Measurements from ENCODE around the gene ANTXR1.

GRCh38 chr2:69163109-69163508 lies 150.1 kb downstream of the ANTXR1 start:
- TF ChIP-seq MAX (IDR thresholded peaks at IDR 0.05) = no peak
- TF ChIP-seq EP300 (IDR thresholded peaks at IDR 0.05; ENCODE audit: borderline replicate concordance in 1 of 2, low read depth in 2 of 2, low read length in 2 of 2) = no peak
- no peak for TF ChIP-seq POLR2A (IDR thresholded peaks at IDR 0.05; ENCODE audit: control extremely low read depth in 1 of 2, low read depth in 2 of 2, low read length in 2 of 2)
- no peak for TF ChIP-seq ZNF274 (IDR thresholded peaks at IDR 0.05; ENCODE audit: borderline replicate concordance, extremely low read depth, low read length)
- TF ChIP-seq EZH2 (IDR thresholded peaks at IDR 0.05; ENCODE audit: low read depth, low read length, severe bottlenecking) = no peak
- no peak for TF ChIP-seq CTCF (IDR thresholded peaks at IDR 0.05; ENCODE audit: control extremely low read depth in 1 of 3, insufficient read depth in 1 of 3, low read depth in 1 of 3, low read length in 3 of 3)
- no peak for TF ChIP-seq RAD21 (IDR thresholded peaks at IDR 0.05 in 1 of 2, conservative IDR thresholded peaks at IDR 0.05 in 1 of 2; ENCODE audit: low read depth in 2 of 2, low read length in 2 of 2)
- TF ChIP-seq HDAC2 (IDR thresholded peaks at IDR 0.05; ENCODE audit: borderline replicate concordance in 1 of 2, low read depth in 2 of 2, low read length in 2 of 2) = no peak
- no peak for TF ChIP-seq RFX5 (IDR thresholded peaks at IDR 0.05; ENCODE audit: borderline replicate concordance, low read depth, low read length)
- TF ChIP-seq RXRA (IDR thresholded peaks at IDR 0.05; ENCODE audit: insufficient read depth, low read depth, low read length) = no peak

Measured in H1 (cell line).